ENCODE measurements around the gene ZSWIM9.

The ZSWIM9 gene

DNA sequence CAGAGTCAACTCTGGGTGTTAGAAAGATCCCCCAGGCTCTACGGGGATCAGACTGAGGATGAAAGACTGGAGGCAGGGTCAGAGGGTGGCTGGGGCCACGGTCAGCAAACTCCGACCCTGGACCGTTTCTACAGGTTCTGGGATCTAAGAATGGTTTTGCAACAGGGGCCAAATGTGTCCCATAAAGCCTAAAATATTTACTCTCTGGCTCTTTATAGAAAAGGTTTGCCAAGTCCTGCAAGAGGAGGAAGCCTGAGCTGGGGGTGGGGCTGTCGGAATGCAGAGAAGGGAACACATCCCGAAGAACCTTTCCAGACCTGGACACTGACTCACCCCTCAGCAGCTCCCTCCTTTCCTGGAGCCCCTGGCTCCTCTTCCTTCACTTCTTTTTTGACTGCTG is 21.1 kb upstream of the ZSWIM9 start:
- no peak for DNase-seq (ENCODE audit: low read depth)
- H3K4me3 ChIP-seq (ENCODE audit: low read length) = no peak overlapping the region
- TF ChIP-seq, protein P1, sequence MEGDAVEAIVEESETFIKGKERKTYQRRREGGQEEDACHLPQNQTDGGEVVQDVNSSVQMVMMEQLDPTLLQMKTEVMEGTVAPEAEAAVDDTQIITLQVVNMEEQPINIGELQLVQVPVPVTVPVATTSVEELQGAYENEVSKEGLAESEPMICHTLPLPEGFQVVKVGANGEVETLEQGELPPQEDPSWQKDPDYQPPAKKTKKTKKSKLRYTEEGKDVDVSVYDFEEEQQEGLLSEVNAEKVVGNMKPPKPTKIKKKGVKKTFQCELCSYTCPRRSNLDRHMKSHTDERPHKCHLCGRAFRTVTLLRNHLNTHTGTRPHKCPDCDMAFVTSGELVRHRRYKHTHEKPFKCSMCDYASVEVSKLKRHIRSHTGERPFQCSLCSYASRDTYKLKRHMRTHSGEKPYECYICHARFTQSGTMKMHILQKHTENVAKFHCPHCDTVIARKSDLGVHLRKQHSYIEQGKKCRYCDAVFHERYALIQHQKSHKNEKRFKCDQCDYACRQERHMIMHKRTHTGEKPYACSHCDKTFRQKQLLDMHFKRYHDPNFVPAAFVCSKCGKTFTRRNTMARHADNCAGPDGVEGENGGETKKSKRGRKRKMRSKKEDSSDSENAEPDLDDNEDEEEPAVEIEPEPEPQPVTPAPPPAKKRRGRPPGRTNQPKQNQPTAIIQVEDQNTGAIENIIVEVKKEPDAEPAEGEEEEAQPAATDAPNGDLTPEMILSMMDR (conservative IDR thresholded peaks at IDR 0.05; ENCODE audit: low read length) = no peak

DNA sequence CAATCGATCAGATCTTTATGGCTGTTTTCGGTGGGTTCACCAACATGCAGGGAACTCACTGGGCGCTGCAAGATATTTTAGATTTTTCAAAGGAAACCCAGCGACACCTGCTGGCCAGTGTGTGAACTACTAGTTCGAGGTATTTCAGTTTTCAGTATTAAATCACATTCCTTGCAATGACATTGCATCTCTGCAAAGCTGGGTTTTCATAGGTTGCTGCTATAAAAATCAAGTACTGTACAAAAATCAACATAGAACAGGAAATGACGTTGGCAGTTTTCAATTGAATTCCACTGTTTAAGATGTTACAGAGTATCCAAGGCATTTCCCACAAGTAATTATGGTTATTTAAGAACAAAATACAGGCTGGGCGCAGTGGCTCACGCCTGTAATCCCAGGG is 17.9 kb upstream of the ZSWIM9 start:
- TF ChIP-seq, protein P1 (conservative IDR thresholded peaks at IDR 0.05; ENCODE audit: low read length) = peak; percentile 84
- peak; percentile 51 for DNase-seq (ENCODE audit: low read depth)
- H3K4me3 ChIP-seq (ENCODE audit: low read length) = no peak overlapping the region

DNA sequence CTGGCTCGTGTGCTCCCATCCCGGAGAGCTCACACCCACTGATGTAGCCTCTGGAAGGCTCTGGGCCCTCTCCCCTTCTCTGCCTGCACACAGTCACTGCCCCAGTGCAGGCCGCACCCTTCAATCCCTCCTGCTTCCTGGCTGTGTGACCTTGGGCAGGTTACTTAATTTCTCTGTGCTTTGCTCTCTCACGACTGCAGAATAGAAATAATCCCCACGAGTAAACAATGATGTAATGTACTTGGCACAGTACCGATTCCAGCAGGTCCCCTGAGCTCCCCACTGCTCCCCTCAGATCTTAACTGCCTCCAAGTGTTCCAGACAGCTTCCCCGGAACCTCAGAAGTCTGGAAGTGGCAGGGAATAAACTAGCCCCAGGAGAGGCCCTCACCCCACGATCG is 16.5 kb upstream of the ZSWIM9 start:
- H3K4me3 ChIP-seq (ENCODE audit: low read length) = no peak overlapping the region
- TF ChIP-seq, protein P1 (conservative IDR thresholded peaks at IDR 0.05; ENCODE audit: low read length) = no peak
- DNase-seq (ENCODE audit: low read depth) = no peak

DNA sequence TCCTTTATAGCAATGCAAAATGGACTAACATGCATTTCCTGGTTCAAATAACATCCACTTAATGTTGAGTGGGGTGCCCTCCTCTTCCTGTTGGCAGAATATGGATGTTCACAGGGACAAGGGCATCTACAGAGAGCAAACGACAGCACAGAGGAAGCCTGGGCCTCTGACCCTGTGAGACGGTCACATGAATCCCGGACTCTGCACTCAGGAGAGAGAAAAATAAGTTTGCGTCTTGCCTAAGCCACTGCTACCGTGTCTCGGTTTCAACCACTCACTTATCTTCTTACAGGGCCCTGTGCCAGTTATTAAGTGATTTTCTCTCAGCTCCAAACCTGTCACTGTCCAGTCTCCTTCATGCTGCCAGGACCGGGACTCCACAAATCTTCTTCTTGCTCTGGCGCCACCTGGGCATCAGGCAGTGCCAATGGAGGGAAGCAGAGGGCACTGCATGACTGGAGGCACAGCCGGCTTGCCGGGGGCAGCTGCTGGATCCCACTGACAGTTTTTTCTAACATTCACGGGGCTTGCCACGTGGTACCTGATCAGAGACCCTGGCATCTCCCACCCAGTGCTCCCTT is 12.2 kb upstream of the ZSWIM9 start:
- no peak for DNase-seq (ENCODE audit: low read depth)
- no peak overlapping the region for H3K4me3 ChIP-seq (ENCODE audit: low read length)
- TF ChIP-seq, protein P1 (conservative IDR thresholded peaks at IDR 0.05; ENCODE audit: low read length) = no peak

DNA sequence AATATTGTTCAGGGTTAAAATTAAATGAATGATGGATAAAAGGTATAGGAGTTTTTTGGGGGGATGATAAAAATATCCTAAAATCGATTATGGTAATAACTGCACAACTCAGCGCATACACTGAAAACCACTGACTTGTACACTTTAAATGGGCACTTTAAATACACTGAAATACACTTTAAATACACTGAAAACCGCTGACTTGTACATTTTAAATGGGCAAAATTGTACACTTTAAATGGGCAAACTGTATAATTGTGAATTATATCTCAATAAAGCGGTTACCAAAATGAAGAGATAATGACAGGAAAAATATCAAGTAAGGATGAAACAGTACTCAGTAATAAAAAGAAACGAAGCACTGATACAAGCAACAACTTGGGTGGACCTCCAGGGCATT is 1.8 kb upstream of the ZSWIM9 start:
- no peak overlapping the region for H3K4me3 ChIP-seq (ENCODE audit: low read length)
- TF ChIP-seq, protein P1 (conservative IDR thresholded peaks at IDR 0.05; ENCODE audit: low read length) = no peak
- DNase-seq (ENCODE audit: low read depth) = no peak

DNA sequence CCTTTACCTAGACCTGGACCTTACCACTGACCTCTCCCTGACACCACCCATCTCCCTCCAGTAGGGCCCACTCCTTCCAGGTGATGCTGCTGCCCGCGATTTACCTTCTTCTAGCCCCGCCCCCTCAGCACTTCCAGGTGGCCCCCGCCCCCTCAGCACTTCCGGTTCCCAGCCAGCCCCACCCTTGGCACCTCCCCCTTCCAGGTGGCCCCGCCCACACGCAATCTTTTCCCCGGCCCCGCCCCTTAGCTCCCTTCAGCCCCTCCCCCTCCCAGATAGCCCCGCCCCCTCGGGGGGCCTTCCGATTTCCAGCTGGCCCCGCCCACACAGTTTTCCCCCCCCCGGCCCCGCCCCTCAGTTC is 922 bp upstream of the ZSWIM9 start:
- peak; percentile 46 for DNase-seq (ENCODE audit: low read depth)
- TF ChIP-seq, protein P1 (conservative IDR thresholded peaks at IDR 0.05; ENCODE audit: low read length) = no peak

DNA sequence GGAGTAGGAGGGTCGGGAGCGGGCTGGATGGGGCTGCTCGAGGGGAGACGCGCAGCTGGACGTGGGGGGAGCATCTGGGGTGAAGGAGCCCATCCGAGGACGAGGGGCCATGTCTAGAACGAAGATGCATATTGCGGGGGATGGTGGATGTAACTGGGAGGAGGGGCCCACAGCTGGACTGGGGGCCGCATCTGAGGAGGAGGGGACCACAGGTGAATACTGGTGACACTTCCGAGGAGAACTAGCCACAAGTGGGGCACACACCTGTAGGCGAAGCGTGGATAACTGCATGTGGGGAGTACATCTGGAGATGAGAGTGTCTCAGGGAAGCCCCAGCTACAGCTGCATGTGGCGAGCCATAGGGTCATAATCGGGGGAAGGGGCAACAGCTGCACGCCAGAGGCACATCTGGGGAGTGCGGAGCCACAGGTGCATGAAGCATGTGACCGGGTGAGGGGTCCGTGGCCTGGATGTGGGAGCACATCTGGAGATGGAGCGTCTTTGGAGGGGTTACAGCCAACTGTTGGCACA is 402 bp downstream of the ZSWIM9 start:
- TF ChIP-seq, protein P1 (conservative IDR thresholded peaks at IDR 0.05; ENCODE audit: low read length) = no peak
- H3K4me3 ChIP-seq (ENCODE audit: low read length) = peak overlapping the region; percentile 90
- no peak for DNase-seq (ENCODE audit: low read depth)

More for the DNA sequence above, 922 bp upstream of the ZSWIM9 start:
- H3K4me3 ChIP-seq (ENCODE audit: low read length) = peak overlapping the region; percentile 90
